Retinal pigment epithelial cell (primary cell): ENCODE results near the gene FRMD6.

Experiments used
- DNase-seq: peaks from one replicate; pipeline ENCODE4 v3.0.0-alpha.2; 2010; ENCODE audit warnings: low read depth
- H3K4me3 ChIP-seq: 2 replicates; pipeline ENCODE4 v1.5.1; 2011; ENCODE audit warnings: mild to moderate bottlenecking, low read length, control low read depth, moderate library complexity
- CTCF ChIP-seq: conservative IDR thresholded peaks from 2 replicates; pipeline ENCODE4 v1.5.1; 2011; ENCODE audit warnings: low read depth, low read length, control low read depth, inconsistent platforms

Gene FRMD6

GRCh38 chr14:51677738-51678137 is 26.0 kb downstream of the FRMD6 start:
- H3K4me3 ChIP-seq, result no peak overlapping the region
- DNase-seq, result no peak
- TF ChIP-seq CTCF, result no peak

- TF ChIP-seq CTCF, result no peak
- DNase-seq, result no peak
- no peak overlapping the region for H3K4me3 ChIP-seq
These were observed 28.3 kb downstream of the FRMD6 start for GRCh38 chr14:51680031-51680430.

GRCh38 chr14:51681411-51681810 is 29.7 kb downstream of the FRMD6 start:
- no peak overlapping the region for H3K4me3 ChIP-seq
- TF ChIP-seq CTCF, result no peak
- no peak for DNase-seq

GRCh38 chr14:51682411-51682810 is 30.7 kb downstream of the FRMD6 start:
- no peak overlapping the region for H3K4me3 ChIP-seq
- no peak for TF ChIP-seq CTCF
- DNase-seq, result no peak

- no peak for TF ChIP-seq CTCF
- DNase-seq, result no peak
- no peak overlapping the region for H3K4me3 ChIP-seq
These were observed 33.0 kb downstream of the FRMD6 start for GRCh38 chr14:51684760-51685159.

- no peak for DNase-seq
- no peak for TF ChIP-seq CTCF
- H3K4me3 ChIP-seq, result no peak overlapping the region
These were observed 39.5 kb downstream of the FRMD6 start for GRCh38 chr14:51691176-51691575.

- DNase-seq, result no peak
- H3K4me3 ChIP-seq, result no peak overlapping the region
- no peak for TF ChIP-seq CTCF
These were observed 40.9 kb downstream of the FRMD6 start for GRCh38 chr14:51692646-51693045.
